Suprapubic skin (tissue), 4 donors: ENCODE measurements around the gene NBEA. TPM values are rescaled to one million over a fixed set of nuclear protein-coding genes. Genes with fewer than 3 reads are reported as not detected.

Experiments
- DNase-seq, 2 donors: peaks; one replicate each; pipeline ENCODE4 v3.0.0-alpha.2; 2019; ENCODE audit warnings: low spot score in 2 of 2
- H3K27ac ChIP-seq: fragments of 200-600 bp; sonication (generic); one replicate; pipeline ENCODE4 v1.5.1; 2019
- H3K27me3 ChIP-seq: fragments of 200-600 bp; sonication (generic); one replicate; pipeline ENCODE4 v1.5.1; 2019
- H3K36me3 ChIP-seq: fragments of 200-600 bp; sonication (generic); one replicate; pipeline ENCODE4 v1.5.1; 2019
- H3K4me1 ChIP-seq: fragments of 200-600 bp; sonication (generic); one replicate; pipeline ENCODE4 v1.5.1; 2019
- H3K4me3 ChIP-seq: fragments of 200-600 bp; sonication (generic); one replicate; pipeline ENCODE4 v1.5.1; 2019; ENCODE audit warnings: mild to moderate bottlenecking
- H3K9me3 ChIP-seq: fragments of 200-600 bp; sonication (generic); one replicate; pipeline ENCODE4 v1.5.1; 2019
- EP300 ChIP-seq: sonication (generic); formaldehyde crosslinking; IDR thresholded peaks from one replicate; pipeline ENCODE4 v1.6.1; 2017; ENCODE audit warnings: antibody characterized with exemption
- POLR2A ChIP-seq, 2 donors: fragments of 450-650 bp; IDR thresholded peaks; one replicate each; pipeline ENCODE4 v1.6.1; 2017; ENCODE audit warnings: antibody characterized with exemption in 2 of 2, mild to moderate bottlenecking in 2 of 2, moderate library complexity in 2 of 2
- POLR2AphosphoS5 ChIP-seq, 3 donors: sonication (generic); formaldehyde crosslinking; IDR thresholded peaks; one replicate each; pipeline ENCODE4 v1.6.1; 2017; ENCODE audit warnings: antibody characterized with exemption in 3 of 3
- whole genome bisulfite sequencing: methylation state at CpG from one replicate; pipeline ENCODE4 v1.1.5; 2018; 5-methylcytosine and 5-hydroxymethylcytosine counted together
- total RNA-seq, 4 donors: library from RNA; depleted of rRNA; stranded (reverse); fragments of >200 nt; gene quantifications; one replicate each; pipeline ENCODE4 v1.1.0, GENCODE V29; 2016
- TF ChIP-seq, protein P1 (sequence below), 2 donors: fragments of 200-600 bp in 1 of 2; fragments of 450-650 bp in 1 of 2; sonication (generic) in 1 of 2; IDR thresholded peaks; one replicate each; pipeline ENCODE4 v1.5.1; 2016 to 2019; ENCODE audit warnings: antibody characterized with exemption in 2 of 2, mild to moderate bottlenecking in 1 of 2, moderate library complexity in 1 of 2

Gene NBEA
- total RNA-seq, 4 donors from 2014 or later, result 3.1 to 9.7 (median 4.1) TPM

DNA sequence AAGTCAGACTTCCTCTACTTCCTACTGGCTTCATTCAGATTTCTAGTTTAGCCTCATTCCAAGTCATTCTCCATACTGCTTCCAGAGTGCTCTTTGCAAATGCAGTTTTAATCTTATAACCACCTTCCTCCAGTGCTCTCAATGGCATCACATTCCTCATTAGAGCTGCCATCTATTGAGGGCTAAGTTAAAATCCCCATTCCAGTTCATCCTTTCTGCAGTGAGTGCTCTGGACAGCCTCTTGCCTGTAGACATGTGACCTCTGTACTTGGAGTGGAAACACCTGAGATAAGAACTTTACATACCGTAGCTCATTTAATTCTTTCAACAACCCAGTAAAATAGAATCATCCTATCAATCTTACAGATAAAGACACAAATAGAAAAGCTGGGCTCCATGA lies 592.3 kb downstream of the NBEA start:
- H3K9me3 ChIP-seq, result no peaks in the 10 kb centered on the region
- whole genome bisulfite sequencing, result 65% methylated on average over 1 of the region's 1 CpG
- no peak overlapping the region for H3K4me3 ChIP-seq
- no peaks in the 10 kb centered on the region for H3K4me1 ChIP-seq
- no peak overlapping the region for H3K27ac ChIP-seq
- no peak for TF ChIP-seq EP300
- no peak for TF ChIP-seq POLR2A (IDR thresholded peaks at IDR 0.05)
- TF ChIP-seq, protein P1, sequence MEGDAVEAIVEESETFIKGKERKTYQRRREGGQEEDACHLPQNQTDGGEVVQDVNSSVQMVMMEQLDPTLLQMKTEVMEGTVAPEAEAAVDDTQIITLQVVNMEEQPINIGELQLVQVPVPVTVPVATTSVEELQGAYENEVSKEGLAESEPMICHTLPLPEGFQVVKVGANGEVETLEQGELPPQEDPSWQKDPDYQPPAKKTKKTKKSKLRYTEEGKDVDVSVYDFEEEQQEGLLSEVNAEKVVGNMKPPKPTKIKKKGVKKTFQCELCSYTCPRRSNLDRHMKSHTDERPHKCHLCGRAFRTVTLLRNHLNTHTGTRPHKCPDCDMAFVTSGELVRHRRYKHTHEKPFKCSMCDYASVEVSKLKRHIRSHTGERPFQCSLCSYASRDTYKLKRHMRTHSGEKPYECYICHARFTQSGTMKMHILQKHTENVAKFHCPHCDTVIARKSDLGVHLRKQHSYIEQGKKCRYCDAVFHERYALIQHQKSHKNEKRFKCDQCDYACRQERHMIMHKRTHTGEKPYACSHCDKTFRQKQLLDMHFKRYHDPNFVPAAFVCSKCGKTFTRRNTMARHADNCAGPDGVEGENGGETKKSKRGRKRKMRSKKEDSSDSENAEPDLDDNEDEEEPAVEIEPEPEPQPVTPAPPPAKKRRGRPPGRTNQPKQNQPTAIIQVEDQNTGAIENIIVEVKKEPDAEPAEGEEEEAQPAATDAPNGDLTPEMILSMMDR (IDR thresholded peaks at IDR 0.05), result no peak
- TF ChIP-seq POLR2AphosphoS5 (IDR thresholded peaks at IDR 0.05), result no peak
- H3K27me3 ChIP-seq, result no peaks in the 10 kb centered on the region
- no peaks in the 10 kb centered on the region for H3K36me3 ChIP-seq
- DNase-seq, result no peak

DNA sequence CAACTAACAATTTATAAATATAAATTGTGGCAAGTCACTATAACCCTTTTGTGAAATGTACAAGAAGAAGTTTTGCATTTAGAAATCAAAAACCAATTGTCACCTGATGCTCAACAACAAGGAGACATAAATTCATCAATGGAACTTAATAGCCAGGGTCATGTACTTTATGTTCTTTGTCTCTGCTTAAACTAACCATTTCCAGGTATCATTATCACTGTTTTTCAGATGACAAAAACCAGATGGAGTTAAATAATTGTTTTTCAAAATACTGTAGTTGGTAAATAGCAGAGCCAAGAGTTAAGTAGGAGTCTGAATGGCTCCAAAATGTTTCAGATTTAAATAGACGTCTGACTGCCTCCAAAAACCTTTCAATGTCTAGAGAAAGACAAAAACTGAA lies 606.7 kb downstream of the NBEA start:
- 76% methylated on average over 1 of the region's 1 CpG for WGBS
- Histone ChIP-seq H3K36me3 (no peaks in the 10 kb centered on the region), H3K4me1 (no peaks in the 10 kb centered on the region), H3K27me3 (no peaks in the 10 kb centered on the region), H3K4me3 (no peak overlapping the region), H3K27ac (no peak overlapping the region), H3K9me3 (no peaks in the 10 kb centered on the region)
- DNase-seq, result no peak
- TF ChIP-seq POLR2AphosphoS5 (IDR thresholded peaks at IDR 0.05), result no peak
- TF ChIP-seq EP300, result no peak
- TF ChIP-seq, protein P1 (IDR thresholded peaks at IDR 0.05), result no peak
- TF ChIP-seq POLR2A (IDR thresholded peaks at IDR 0.05), result no peak

DNA sequence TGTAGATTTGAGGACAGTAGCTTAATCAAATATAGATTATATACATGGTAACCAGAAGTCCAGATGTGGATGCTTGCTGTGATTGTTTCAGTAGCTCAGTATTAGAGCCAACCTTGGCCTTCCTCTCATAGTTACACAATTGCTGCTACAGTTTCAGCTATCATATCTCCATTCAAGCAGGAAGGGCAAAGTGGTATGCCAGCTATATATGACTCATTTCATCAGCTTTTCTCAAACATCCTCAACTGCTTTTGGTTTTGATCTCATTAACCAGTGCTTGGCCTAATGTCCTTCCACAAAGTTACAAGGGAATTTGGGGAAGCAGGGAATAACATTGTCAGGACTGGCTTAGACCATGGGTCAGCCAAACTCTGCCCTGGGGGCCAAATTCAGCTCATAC lies 607.4 kb downstream of the NBEA start:
- H3K27ac ChIP-seq, result no peak overlapping the region
- no peak for DNase-seq
- no peaks in the 10 kb centered on the region for H3K27me3 ChIP-seq
- TF ChIP-seq POLR2AphosphoS5 (IDR thresholded peaks at IDR 0.05), result no peak
- no peak for TF ChIP-seq EP300
- TF ChIP-seq POLR2A (IDR thresholded peaks at IDR 0.05), result no peak
- TF ChIP-seq, protein P1 (IDR thresholded peaks at IDR 0.05), result no peak
- H3K4me1 ChIP-seq, result no peaks in the 10 kb centered on the region
- no peaks in the 10 kb centered on the region for H3K36me3 ChIP-seq
- no peak overlapping the region for H3K4me3 ChIP-seq
- H3K9me3 ChIP-seq, result no peaks in the 10 kb centered on the region

DNA sequence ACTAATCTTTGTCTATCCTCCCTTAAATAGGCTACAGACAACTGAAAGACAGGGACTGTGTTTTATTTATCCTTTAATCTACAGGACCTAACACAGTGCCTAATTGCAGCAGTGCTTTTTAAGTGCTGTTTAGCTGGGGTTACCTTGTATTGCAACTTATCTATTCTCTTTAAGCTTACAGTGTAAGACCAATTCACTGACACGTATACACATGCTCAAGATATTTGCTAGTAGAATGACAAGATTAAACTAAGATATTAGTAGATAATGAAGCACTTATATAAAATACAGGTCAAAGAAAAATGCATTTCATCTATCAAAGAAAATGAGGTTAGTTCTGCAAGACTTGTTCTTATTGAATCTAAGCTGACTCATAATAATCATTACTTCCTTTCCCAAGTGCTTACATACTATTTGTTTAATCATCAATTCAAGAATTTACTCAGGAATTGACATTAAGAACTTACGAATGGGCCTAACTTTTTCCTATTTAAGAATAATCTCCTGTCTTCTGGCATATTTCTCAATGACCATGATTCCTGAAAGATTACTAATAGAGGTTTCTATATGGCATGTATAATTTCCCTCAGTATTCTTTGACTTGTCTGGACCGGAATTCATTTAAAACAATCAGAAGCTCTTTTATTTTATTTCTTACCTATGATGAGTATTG lies 610.2 kb downstream of the NBEA start:
- Histone ChIP-seq H3K9me3 (no peaks in the 10 kb centered on the region), H3K4me1 (no peaks in the 10 kb centered on the region), H3K4me3 (no peak overlapping the region), H3K27me3 (no peaks in the 10 kb centered on the region), H3K36me3 (no peaks in the 10 kb centered on the region), H3K27ac (no peak overlapping the region)
- no peak for DNase-seq
- 59% methylated on average over 3 of the region's 3 CpGs for WGBS
- no peak for TF ChIP-seq POLR2AphosphoS5 (IDR thresholded peaks at IDR 0.05)
- no peak for TF ChIP-seq POLR2A (IDR thresholded peaks at IDR 0.05)
- TF ChIP-seq, protein P1 (IDR thresholded peaks at IDR 0.05), result no peak
- TF ChIP-seq EP300, result no peak

DNA sequence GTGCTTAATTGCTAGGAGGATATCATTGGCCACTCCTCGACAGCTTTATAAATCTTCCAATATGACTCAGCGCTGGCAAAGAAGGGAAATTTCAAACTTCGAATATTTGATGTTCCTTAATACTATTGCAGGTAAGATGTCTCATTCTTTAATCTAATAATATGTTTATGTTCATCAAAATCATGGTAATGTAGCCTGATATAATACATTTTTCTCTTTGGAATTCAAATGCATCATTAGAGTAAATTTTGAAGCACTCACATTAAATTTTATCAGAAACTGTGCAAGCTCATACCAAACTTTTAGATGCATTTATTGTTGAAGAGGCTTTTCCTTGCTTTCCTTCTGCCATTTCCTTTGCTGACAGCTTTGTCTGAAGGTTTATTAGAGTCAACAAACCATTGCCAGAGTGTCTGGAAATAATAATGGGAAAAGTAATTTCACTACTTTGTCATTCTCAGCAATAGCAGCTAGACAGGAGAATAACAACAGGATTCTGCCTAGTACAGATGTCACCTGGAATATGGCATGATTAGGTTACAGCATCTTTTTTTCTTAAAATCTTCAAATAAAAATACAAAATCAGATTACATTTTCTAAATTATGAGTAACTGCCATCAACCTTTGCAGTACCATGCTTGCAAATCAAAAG lies 613.0 kb downstream of the NBEA start:
- no peaks in the 10 kb centered on the region for H3K4me1 ChIP-seq
- no peaks in the 10 kb centered on the region for H3K36me3 ChIP-seq
- no peak overlapping the region for H3K4me3 ChIP-seq
- H3K27me3 ChIP-seq, result no peaks in the 10 kb centered on the region
- H3K27ac ChIP-seq, result no peak overlapping the region
- no peak for TF ChIP-seq EP300
- TF ChIP-seq POLR2AphosphoS5 (IDR thresholded peaks at IDR 0.05), result no peak
- TF ChIP-seq, protein P1 (IDR thresholded peaks at IDR 0.05), result no peak
- TF ChIP-seq POLR2A (IDR thresholded peaks at IDR 0.05), result no peak
- DNase-seq, result no peak
- 41% methylated on average over 3 of the region's 3 CpGs for WGBS
- no peaks in the 10 kb centered on the region for H3K9me3 ChIP-seq
